Measurements from ENCODE around the gene DLG2. TPM values are rescaled to one million over a fixed set of nuclear protein-coding genes. Genes with fewer than 3 reads are reported as not detected.
"Not testable (repeated sequence)": the region's sequence is repeated elsewhere in the genome, so short reads cannot be mapped to it uniquely, and the experiment has no call there.

Gene DLG2
- polyA plus RNA-seq, 2 donors = 2.6 to 6.7 TPM

- Histone ChIP-seq H3K9me3 (ENCODE audit: control insufficient read depth in 2 of 2, insufficient read depth in 1 of 2, low read depth in 1 of 2, low read length in 1 of 2) (no peaks in the 10 kb centered on the region), H3K4me3 (ENCODE audit: low read depth in 1 of 2, low read length in 2 of 2) (no peak overlapping the region), H3K27me3 (ENCODE audit: control insufficient read depth in 1 of 2, insufficient read depth in 2 of 2, low read length in 2 of 2) (no peaks in the 10 kb centered on the region), H3K27ac (ENCODE audit: low read depth in 2 of 2, low read length in 1 of 2) (no peak overlapping the region), H3K4me1 (ENCODE audit: control insufficient read depth in 2 of 2, insufficient read depth in 2 of 2, low read length in 1 of 2) (no peaks in the 10 kb centered on the region), H3K36me3 (ENCODE audit: control insufficient read depth in 2 of 2, insufficient read depth in 2 of 2, low read length in 1 of 2) (no peaks in the 10 kb centered on the region)
- WGBS, 2 donors = 68 to 81% methylated on average over 11 of the region's 11 CpGs
Measured at GRCh38 chr11:83456075-83456474, 2171.1 kb downstream of the DLG2 start.

- H3K27me3 ChIP-seq (ENCODE audit: control insufficient read depth in 1 of 2, insufficient read depth in 2 of 2, low read length in 2 of 2) = no peaks in the 10 kb centered on the region
- H3K4me3 ChIP-seq (ENCODE audit: low read depth in 1 of 2, low read length in 2 of 2) = no peak overlapping the region
- no peaks in the 10 kb centered on the region for H3K9me3 ChIP-seq (ENCODE audit: control insufficient read depth in 2 of 2, insufficient read depth in 1 of 2, low read depth in 1 of 2, low read length in 1 of 2)
- no peaks in the 10 kb centered on the region for H3K4me1 ChIP-seq (ENCODE audit: control insufficient read depth in 2 of 2, insufficient read depth in 2 of 2, low read length in 1 of 2)
- H3K36me3 ChIP-seq (ENCODE audit: control insufficient read depth in 2 of 2, insufficient read depth in 2 of 2, low read length in 1 of 2) = no peaks in the 10 kb centered on the region
- no peak overlapping the region for H3K27ac ChIP-seq (ENCODE audit: low read depth in 2 of 2, low read length in 1 of 2)
- WGBS, 2 donors = 81 to 94% methylated on average over 3 of the region's 3 CpGs
Measured at GRCh38 chr11:83455356-83455755, 2171.8 kb downstream of the DLG2 start.

DNA sequence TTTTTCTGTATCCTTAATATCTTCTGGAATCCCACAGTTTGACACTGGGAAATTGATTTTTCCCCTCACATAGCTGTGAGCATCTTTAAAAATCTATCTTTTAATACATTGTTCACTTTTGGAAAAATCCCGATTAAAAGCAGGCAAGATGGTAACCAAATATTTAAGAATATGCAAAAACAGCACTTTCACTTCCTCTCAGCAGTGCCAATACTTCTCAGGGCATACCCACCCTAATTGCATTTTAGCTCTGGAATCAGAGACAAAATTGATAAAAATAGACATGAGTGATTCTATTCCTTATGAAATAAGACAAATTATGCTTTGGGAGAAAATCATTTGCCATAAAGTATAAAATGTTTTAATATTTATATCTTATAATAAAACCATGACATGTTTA is 2172.5 kb downstream of the DLG2 start:
- Histone ChIP-seq H3K36me3 (ENCODE audit: control insufficient read depth in 2 of 2, insufficient read depth in 2 of 2, low read length in 1 of 2) (no peaks in the 10 kb centered on the region), H3K27me3 (ENCODE audit: control insufficient read depth in 1 of 2, insufficient read depth in 2 of 2, low read length in 2 of 2) (no peaks in the 10 kb centered on the region), H3K4me3 (ENCODE audit: low read depth in 1 of 2, low read length in 2 of 2) (no peak overlapping the region), H3K9me3 (ENCODE audit: control insufficient read depth in 2 of 2, insufficient read depth in 1 of 2, low read depth in 1 of 2, low read length in 1 of 2) (no peaks in the 10 kb centered on the region), H3K4me1 (ENCODE audit: control insufficient read depth in 2 of 2, insufficient read depth in 2 of 2, low read length in 1 of 2) (no peaks in the 10 kb centered on the region), H3K27ac (ENCODE audit: low read depth in 2 of 2, low read length in 1 of 2) (no peak overlapping the region)
- WGBS, 2 donors = 74 to 80% methylated on average over 1 of the region's 1 CpG

GRCh38 chr11:83449338-83449913 is 2177.7 kb downstream of the DLG2 start:
- Histone ChIP-seq H3K4me3 (ENCODE audit: low read depth in 1 of 2, low read length in 2 of 2) (no peak overlapping the region), H3K9me3 (ENCODE audit: control insufficient read depth in 2 of 2, insufficient read depth in 1 of 2, low read depth in 1 of 2, low read length in 1 of 2) (no peaks in the 10 kb centered on the region), H3K36me3 (ENCODE audit: control insufficient read depth in 2 of 2, insufficient read depth in 2 of 2, low read length in 1 of 2) (no peaks in the 10 kb centered on the region), H3K4me1 (ENCODE audit: control insufficient read depth in 2 of 2, insufficient read depth in 2 of 2, low read length in 1 of 2) (no peaks in the 10 kb centered on the region), H3K27me3 (ENCODE audit: control insufficient read depth in 1 of 2, insufficient read depth in 2 of 2, low read length in 2 of 2) (no peaks in the 10 kb centered on the region), H3K27ac (ENCODE audit: low read depth in 2 of 2, low read length in 1 of 2) (no peak overlapping the region)
- 85% methylated on average over 4 of the region's 4 CpGs for WGBS, 2 donors

DNA sequence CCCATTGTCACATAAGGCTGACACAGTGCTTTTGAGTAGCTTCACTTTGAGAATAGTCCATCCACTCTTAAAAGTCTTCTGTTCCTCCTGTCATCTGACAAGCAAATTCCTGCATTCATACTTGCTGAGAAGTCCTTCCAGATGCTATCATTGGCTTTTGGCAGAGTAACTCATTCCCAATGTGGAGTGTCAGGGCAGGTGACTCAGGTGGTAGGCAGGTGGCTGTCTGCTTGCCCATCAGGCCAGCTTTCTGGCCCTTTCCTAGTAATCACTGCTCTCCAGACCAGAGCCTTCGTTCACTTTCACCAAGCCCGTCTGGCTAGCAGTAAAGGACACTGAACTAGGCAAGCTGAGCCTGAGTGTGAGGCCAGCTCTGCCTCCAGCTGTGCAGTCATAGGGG is 2178.5 kb downstream of the DLG2 start:
- H3K4me3 ChIP-seq (ENCODE audit: low read depth in 1 of 2, low read length in 2 of 2) = no peak overlapping the region
- H3K27ac ChIP-seq (ENCODE audit: low read depth in 2 of 2, low read length in 1 of 2) = no peak overlapping the region
- 96 to 97% methylated on average over 2 of the region's 2 CpGs for WGBS, 2 donors
- no peaks in the 10 kb centered on the region for H3K4me1 ChIP-seq (ENCODE audit: control insufficient read depth in 2 of 2, insufficient read depth in 2 of 2, low read length in 1 of 2)
- no peaks in the 10 kb centered on the region for H3K36me3 ChIP-seq (ENCODE audit: control insufficient read depth in 2 of 2, insufficient read depth in 2 of 2, low read length in 1 of 2)
- no peaks in the 10 kb centered on the region for H3K27me3 ChIP-seq (ENCODE audit: control insufficient read depth in 1 of 2, insufficient read depth in 2 of 2, low read length in 2 of 2)
- no peaks in the 10 kb centered on the region for H3K9me3 ChIP-seq (ENCODE audit: control insufficient read depth in 2 of 2, insufficient read depth in 1 of 2, low read depth in 1 of 2, low read length in 1 of 2)

DNA sequence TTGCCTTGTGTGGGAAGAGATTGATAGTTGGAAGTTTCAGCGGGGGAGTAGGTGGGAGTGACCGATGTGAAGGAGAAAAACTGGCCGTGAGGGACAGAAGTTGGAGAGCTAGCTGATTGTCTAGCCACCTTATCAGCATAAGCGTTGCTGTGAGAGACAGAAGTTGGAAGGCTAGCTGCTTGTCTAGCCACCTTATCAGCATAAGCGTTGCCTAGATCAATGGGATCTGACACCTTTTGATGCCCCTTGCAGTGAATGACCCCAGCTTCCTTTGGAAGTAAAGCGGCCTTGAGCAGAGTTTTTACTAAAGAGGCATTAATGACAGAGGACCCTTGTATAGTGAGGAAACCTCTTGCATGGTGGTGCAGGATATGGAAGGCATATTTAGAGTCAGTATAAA is 2183.3 kb downstream of the DLG2 start:
- 61 to 68% methylated on average over 6 of the region's 6 CpGs for WGBS, 2 donors
- not testable (repeated sequence) for H3K4me3 ChIP-seq (ENCODE audit: low read depth in 1 of 2, low read length in 2 of 2); H3K27ac ChIP-seq (ENCODE audit: low read depth in 2 of 2, low read length in 1 of 2); H3K27me3 ChIP-seq (ENCODE audit: control insufficient read depth in 1 of 2, insufficient read depth in 2 of 2, low read length in 2 of 2); H3K9me3 ChIP-seq (ENCODE audit: control insufficient read depth in 2 of 2, insufficient read depth in 1 of 2, low read depth in 1 of 2, low read length in 1 of 2); H3K36me3 ChIP-seq (ENCODE audit: control insufficient read depth in 2 of 2, insufficient read depth in 2 of 2, low read length in 1 of 2); H3K4me1 ChIP-seq (ENCODE audit: control insufficient read depth in 2 of 2, insufficient read depth in 2 of 2, low read length in 1 of 2)

DNA sequence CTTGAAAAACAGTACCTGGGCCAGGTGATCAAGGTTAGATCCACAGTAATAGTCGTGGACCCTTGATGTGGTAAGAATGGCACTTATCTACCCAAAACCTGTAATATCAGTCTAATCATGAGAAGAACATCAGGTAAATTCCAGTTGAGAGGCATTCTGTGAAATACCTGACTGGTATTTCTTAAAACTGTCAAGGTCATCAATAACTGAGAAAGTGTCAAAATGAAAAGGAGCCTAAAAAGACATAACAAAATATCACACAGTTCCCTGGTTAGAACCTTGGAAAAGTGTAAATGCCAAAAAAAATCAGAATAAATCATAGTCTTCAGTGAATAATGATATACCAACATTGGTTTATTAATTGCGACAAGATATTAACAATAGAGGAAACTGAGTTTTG is 2185.5 kb downstream of the DLG2 start:
- H3K36me3 ChIP-seq (ENCODE audit: control insufficient read depth in 2 of 2, insufficient read depth in 2 of 2, low read length in 1 of 2) = no peaks in the 10 kb centered on the region
- H3K27me3 ChIP-seq (ENCODE audit: control insufficient read depth in 1 of 2, insufficient read depth in 2 of 2, low read length in 2 of 2) = no peaks in the 10 kb centered on the region
- H3K4me3 ChIP-seq (ENCODE audit: low read depth in 1 of 2, low read length in 2 of 2) = no peak overlapping the region
- 85 to 86% methylated on average over 2 of the region's 2 CpGs for WGBS, 2 donors
- H3K4me1 ChIP-seq (ENCODE audit: control insufficient read depth in 2 of 2, insufficient read depth in 2 of 2, low read length in 1 of 2) = no peaks in the 10 kb centered on the region
- no peak overlapping the region for H3K27ac ChIP-seq (ENCODE audit: low read depth in 2 of 2, low read length in 1 of 2)
- H3K9me3 ChIP-seq (ENCODE audit: control insufficient read depth in 2 of 2, insufficient read depth in 1 of 2, low read depth in 1 of 2, low read length in 1 of 2) = no peaks in the 10 kb centered on the region

DNA sequence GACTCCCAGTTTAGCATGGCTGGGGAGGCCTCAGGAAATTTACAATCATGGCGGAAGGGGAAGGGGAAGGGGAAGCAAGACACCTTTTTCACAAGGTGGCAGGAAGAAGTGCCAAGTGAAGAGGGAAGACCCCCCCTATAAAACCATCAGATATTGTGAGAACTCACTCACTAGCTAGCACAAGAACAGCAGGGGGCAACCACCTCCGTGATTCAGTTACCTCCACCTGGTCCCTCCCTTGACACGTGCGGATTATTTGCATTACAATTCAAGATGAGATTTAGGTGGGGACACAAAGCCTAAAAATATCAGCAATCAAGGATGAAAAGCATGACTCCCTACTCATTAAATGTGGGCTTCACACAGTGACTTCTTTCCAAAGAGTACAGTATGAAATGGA is 2186.0 kb downstream of the DLG2 start:
- H3K9me3 ChIP-seq (ENCODE audit: control insufficient read depth in 2 of 2, insufficient read depth in 1 of 2, low read depth in 1 of 2, low read length in 1 of 2) = no peaks in the 10 kb centered on the region
- no peak overlapping the region for H3K4me3 ChIP-seq (ENCODE audit: low read depth in 1 of 2, low read length in 2 of 2)
- no peaks in the 10 kb centered on the region for H3K27me3 ChIP-seq (ENCODE audit: control insufficient read depth in 1 of 2, insufficient read depth in 2 of 2, low read length in 2 of 2)
- no peaks in the 10 kb centered on the region for H3K36me3 ChIP-seq (ENCODE audit: control insufficient read depth in 2 of 2, insufficient read depth in 2 of 2, low read length in 1 of 2)
- H3K27ac ChIP-seq (ENCODE audit: low read depth in 2 of 2, low read length in 1 of 2) = no peak overlapping the region
- WGBS, 2 donors = 68 to 74% methylated on average over 4 of the region's 4 CpGs
- no peaks in the 10 kb centered on the region for H3K4me1 ChIP-seq (ENCODE audit: control insufficient read depth in 2 of 2, insufficient read depth in 2 of 2, low read length in 1 of 2)

GRCh38 chr11:83438438-83438837 is 2188.7 kb downstream of the DLG2 start:
- Histone ChIP-seq H3K36me3 (ENCODE audit: control insufficient read depth in 2 of 2, insufficient read depth in 2 of 2, low read length in 1 of 2) (no peaks in the 10 kb centered on the region), H3K27me3 (ENCODE audit: control insufficient read depth in 1 of 2, insufficient read depth in 2 of 2, low read length in 2 of 2) (no peaks in the 10 kb centered on the region), H3K4me3 (ENCODE audit: low read depth in 1 of 2, low read length in 2 of 2) (no peak overlapping the region), H3K4me1 (ENCODE audit: control insufficient read depth in 2 of 2, insufficient read depth in 2 of 2, low read length in 1 of 2) (no peaks in the 10 kb centered on the region), H3K9me3 (ENCODE audit: control insufficient read depth in 2 of 2, insufficient read depth in 1 of 2, low read depth in 1 of 2, low read length in 1 of 2) (no peaks in the 10 kb centered on the region), H3K27ac (ENCODE audit: low read depth in 2 of 2, low read length in 1 of 2) (no peak overlapping the region)
- 53 to 70% methylated on average over 2 of the region's 2 CpGs for WGBS, 2 donors

DNA sequence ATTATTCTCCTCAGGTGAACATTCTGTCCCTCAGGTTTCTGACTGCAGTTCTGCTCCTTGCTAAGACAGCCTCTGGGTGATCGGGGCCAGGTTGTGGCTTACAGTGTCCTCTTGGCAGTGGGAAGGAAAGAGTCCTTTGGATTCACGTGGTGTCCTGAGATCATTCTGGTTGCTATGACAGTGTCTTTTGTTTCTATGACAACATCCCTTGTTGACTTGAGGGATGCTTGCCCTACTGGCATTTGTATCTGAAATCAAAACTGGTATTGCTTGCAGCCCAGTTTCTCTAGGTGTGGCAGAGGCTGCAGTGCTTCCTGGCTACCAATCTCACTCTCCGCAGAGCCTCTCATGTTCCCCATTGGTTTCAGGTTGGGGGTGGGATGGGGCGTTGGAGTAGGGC is 2189.2 kb downstream of the DLG2 start:
- H3K27me3 ChIP-seq (ENCODE audit: control insufficient read depth in 1 of 2, insufficient read depth in 2 of 2, low read length in 2 of 2) = no peaks in the 10 kb centered on the region
- H3K27ac ChIP-seq (ENCODE audit: low read depth in 2 of 2, low read length in 1 of 2) = no peak overlapping the region
- no peak overlapping the region for H3K4me3 ChIP-seq (ENCODE audit: low read depth in 1 of 2, low read length in 2 of 2)
- WGBS, 2 donors = 70 to 75% methylated on average over 4 of the region's 4 CpGs
- no peaks in the 10 kb centered on the region for H3K4me1 ChIP-seq (ENCODE audit: control insufficient read depth in 2 of 2, insufficient read depth in 2 of 2, low read length in 1 of 2)
- no peaks in the 10 kb centered on the region for H3K36me3 ChIP-seq (ENCODE audit: control insufficient read depth in 2 of 2, insufficient read depth in 2 of 2, low read length in 1 of 2)
- no peaks in the 10 kb centered on the region for H3K9me3 ChIP-seq (ENCODE audit: control insufficient read depth in 2 of 2, insufficient read depth in 1 of 2, low read depth in 1 of 2, low read length in 1 of 2)
